Islet precursor cell (in vitro differentiated cells): ENCODE data around the gene BARHL1.

Experiments used
- DNase-seq: peaks from one replicate; pipeline ENCODE4 v3.0.0-alpha.2; 2018

The BARHL1 gene

GRCh38 chr9:132626285-132626684 is 43.9 kb downstream of the BARHL1 start:
- no peak for DNase-seq

- no peak for DNase-seq
Measured at GRCh38 chr9:132627106-132627505, 44.7 kb downstream of the BARHL1 start.

GRCh38 chr9:132627594-132627993 is 45.2 kb downstream of the BARHL1 start:
- no peak for DNase-seq

- DNase-seq = no peak
Measured at GRCh38 chr9:132628746-132629145, 46.3 kb downstream of the BARHL1 start.

GRCh38 chr9:132630116-132630515 is 47.7 kb downstream of the BARHL1 start:
- peak; percentile 10 for DNase-seq

GRCh38 chr9:132630811-132631210 is 48.4 kb downstream of the BARHL1 start:
- no peak for DNase-seq

- no peak for DNase-seq
Measured at GRCh38 chr9:132631280-132631679, 48.9 kb downstream of the BARHL1 start.

GRCh38 chr9:132631685-132632084 is 49.3 kb downstream of the BARHL1 start:
- DNase-seq = no peak

- DNase-seq = no peak
Measured at GRCh38 chr9:132632413-132633129, 50.2 kb downstream of the BARHL1 start.

GRCh38 chr9:132634327-132634726 is 51.9 kb downstream of the BARHL1 start:
- DNase-seq = no peak

GRCh38 chr9:132637351-132637750 is 54.9 kb downstream of the BARHL1 start:
- no peak for DNase-seq

GRCh38 chr9:132637801-132638200 is 55.4 kb downstream of the BARHL1 start:
- DNase-seq = no peak

- no peak for DNase-seq
Measured at GRCh38 chr9:132638240-132638639, 55.8 kb downstream of the BARHL1 start.

- DNase-seq = no peak
Measured at GRCh38 chr9:132639322-132639721, 56.9 kb downstream of the BARHL1 start.
